Hematopoietic multipotent progenitor cell treated with erythropoietin and hydrocortisone succinate and interleukin-3 and kit ligand, for 8 days (in vitro differentiated cells): ENCODE data around the gene EVI5L.

Experiments used
- DNase-seq: peaks from one replicate; pipeline ENCODE4 v3.0.0-alpha.2; 2015

The EVI5L gene

GRCh38 chr19:7903244-7904073 is 73.4 kb downstream of the EVI5L start, which contains the start of gene MAP2K7:
MAP2K7 (plus strand) TSS chr19:7903877; CDS start chr19:7903945, 68 bp downstream.
- peak; percentile 99 for DNase-seq

DNA sequence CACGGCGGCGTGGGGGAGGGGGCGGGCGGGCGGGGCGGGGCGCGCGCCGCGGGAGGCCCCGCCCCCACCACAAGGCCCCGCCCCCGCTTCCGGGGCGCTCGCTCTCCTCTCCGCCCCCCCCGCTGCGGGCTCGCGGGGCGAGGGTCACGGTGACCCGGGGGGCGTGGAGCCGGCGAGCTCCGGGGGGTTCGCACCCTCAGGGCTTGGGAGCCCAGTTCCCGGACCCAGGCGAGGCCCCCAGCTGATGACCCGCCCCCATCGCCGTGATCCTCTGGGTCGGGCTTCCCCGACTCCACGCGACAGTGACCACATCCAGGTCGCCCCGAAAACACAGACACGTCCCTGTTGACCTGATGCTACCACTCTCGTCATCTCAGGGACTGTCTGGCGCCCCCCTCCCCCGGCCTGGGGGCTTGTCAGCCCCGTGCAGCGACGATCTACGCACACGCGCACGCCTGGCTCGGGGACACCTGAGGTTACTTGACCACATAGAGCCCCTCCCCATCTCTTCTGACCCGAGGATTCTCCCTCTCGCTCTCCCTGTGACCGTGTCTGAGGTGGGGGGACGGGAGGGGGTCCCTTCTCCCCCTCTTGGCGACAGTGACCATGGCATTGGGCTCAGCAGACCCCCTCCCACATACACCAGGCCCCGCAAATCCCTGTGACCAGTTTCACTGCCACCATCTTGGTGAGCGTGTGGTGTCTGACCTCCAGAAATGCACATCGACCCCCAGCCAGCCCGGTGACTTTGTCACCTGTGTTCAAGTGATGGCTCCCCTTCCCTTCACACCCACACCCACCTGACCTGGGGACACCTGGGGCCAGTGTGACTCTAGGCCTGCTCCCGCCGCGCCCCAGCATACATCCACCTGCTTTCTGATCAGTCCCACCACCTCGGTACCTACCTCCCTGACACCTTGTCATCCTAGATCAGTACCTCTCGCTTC is 74.3 kb downstream of the EVI5L start:
- DNase-seq: peak; percentile 29

DNA sequence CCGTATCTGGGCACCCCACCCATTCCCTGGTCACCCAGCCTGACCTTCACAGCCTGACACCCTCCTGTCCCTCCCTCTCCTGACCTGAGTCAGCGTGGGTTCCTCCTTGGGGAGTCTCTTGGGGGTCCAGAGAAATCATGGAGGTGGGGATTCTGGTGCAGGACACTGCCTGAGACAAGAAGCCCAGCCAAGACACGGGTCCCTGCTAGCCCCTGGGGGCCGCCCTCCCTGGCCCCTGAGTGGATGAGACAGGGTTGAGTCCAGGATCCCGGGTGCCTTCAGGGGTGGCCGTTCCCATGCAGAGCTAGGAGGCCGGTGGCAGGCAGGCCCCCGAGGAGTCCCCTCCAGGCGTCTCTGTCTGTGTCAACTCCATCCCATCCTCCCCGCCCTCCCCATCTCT is 75.2 kb downstream of the EVI5L start:
- no peak for DNase-seq

DNA sequence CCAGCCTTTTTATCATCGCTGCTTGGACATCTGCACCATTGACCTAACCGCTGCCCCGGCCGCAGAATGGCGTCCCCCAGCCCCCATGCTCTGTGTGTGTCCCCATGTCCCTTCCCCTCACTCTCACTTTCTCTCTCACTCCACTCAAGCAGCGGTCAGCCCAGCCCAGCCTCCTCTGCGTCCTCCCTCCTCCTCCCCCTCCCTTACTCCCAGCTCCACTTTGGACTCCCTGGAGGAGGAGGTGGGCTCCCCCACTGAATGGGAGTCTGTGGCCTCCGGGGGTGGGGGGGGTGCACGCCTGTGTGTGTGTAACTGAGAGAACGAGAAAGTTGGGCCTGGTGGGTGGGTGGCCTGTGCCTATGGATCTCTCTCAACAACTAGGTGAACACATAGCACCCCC is 75.8 kb downstream of the EVI5L start:
- DNase-seq: no peak

GRCh38 chr19:7907122-7907521 is 77.1 kb downstream of the EVI5L start:
- no peak for DNase-seq

DNA sequence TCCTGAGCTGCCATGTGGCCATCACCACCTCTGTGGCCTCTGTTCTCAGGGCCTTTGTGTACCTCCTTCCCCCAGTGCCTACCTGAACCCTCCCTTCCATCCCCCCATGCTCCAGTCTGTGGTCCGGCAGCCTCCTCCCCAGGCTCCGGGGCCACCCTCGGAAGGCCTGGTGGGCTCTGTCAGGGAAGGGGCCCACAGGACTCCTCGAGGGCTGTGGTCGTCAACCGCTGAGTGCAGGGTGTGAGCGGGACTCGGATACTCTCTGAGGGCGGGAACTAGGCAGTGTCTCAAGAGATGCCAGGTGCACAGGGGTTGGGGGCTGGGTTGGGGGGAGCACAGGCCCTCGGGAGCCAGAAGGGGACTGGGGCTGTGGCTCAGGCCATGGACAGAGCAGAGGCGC is 77.5 kb downstream of the EVI5L start:
- DNase-seq: no peak

DNA sequence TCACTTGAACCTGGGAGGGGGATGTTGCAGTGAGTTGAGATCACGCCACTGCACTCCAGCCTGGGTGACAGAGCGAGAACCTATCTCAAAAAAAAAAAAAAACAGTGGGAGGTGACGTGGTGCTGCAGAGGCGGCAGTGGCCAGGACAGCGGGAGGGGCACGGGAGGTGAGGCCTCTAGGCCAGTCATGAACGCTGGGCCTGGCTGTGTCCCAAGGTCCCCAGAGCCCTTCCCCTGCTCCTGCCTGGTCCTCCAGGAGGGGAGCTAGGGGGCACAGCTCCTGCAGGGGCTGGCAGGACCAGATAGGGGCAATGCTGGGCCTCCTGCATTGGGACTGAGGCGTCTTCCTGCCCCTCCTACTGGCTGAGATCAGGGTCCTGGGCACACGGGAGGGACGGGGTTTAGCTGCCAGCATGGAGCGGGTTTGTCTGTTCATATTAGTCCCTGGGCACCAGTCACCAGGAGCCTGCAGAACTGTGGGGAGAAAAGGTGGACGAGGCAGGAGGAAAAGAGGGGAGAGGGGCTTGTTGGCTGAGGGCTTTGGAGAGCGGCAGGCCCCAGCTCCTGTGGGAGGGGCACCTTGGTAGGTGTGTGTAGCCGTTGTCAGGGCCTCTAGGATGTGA is 78.2 kb downstream of the EVI5L start:
- peak; percentile 42 for DNase-seq

DNA sequence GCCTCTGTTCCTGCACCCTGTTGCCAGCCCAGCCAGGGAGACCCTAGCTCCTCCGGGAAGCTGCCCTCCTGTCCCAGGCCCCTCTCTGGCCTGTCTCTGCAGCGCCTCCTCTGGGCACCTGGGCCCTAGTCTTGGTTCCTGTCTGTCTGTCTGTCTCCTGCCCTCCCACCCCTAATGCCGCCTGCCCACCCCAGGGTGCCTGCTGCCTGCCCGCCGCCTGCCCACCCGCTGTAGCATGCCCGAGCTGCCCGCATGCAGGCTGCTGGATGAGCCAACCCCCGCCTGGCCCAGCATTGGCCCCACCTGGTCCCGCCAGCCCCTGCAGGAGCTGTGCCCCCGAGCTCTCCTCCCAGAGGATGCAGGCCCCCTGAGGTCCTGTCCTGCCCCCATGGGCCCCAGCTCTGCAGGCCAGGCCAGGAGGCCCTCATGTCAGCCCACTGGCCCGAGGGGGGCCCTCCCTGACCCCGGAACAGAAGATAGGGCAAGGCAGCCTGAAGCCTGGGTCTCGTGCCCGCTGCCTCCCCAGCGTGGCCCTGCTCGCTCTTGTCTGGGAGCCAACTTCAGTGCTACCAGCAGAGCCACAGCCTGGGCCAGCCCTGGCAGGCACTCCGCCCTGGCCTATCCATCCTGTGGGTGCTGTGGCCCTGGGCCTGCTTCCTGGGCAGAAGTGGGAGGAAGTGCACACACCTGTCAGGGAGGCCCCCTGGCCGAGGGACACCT is 78.9 kb downstream of the EVI5L start:
- DNase-seq: no peak

DNA sequence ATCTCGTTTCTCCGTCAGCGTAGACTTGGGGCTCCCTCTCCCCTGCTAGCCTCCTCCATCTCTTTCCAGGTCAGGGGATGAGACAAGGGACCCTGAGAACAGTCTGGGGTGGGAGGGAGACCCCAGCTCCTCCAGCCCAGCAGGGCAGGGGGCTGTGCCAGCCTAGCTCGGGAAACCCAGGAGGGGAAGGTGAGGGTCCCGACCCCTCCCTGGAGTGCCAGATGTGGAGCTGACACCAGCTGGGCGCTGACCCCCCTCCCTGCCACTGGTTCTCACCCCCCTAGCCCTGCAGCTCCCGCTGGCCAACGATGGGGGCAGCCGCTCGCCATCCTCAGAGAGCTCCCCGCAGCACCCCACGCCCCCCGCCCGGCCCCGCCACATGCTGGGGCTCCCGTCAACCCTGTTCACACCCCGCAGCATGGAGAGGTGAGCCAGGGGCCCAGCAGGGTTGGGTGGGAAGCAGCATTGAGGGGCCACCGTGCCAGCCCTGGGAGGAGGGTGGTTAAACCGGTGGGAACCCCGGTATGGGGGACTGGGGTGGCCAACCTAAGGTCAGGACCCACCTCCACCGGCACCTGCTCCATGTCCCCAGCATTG is 79.6 kb downstream of the EVI5L start:
- DNase-seq: no peak

- no peak for DNase-seq
Measured at GRCh38 chr19:7910321-7911161, 80.5 kb downstream of the EVI5L start.

DNA sequence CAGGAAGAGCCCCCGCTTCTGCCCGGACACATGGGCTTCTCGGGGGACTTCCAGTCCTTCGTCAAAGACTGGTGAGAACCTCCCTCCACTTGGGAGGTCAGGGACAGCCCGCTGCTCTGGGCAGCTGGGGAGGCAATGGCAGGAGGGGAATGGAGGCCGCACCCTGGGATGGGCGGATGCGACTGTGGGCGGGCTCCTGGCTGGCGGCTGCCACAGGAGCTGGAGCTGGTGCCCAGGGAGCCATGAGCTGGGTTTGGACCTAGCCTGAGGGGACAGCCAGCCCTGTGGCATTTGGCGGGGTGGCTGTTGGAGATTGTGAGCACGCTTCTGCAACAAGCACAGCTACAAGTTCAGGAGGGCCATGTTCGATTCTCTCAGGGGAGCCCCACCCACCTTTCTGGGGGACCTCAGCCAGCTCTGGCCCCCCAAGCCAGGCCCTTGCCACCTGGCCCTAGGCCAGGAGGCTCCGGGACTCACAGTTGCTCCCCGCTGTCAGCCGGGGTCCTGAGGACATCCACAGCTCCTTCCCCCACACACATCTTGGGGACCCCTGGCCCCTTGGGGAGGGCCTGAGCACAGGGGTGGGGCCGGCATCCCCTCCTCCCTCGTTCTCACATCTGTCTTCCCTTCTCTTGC is 81.6 kb downstream of the EVI5L start:
- no peak for DNase-seq

DNA sequence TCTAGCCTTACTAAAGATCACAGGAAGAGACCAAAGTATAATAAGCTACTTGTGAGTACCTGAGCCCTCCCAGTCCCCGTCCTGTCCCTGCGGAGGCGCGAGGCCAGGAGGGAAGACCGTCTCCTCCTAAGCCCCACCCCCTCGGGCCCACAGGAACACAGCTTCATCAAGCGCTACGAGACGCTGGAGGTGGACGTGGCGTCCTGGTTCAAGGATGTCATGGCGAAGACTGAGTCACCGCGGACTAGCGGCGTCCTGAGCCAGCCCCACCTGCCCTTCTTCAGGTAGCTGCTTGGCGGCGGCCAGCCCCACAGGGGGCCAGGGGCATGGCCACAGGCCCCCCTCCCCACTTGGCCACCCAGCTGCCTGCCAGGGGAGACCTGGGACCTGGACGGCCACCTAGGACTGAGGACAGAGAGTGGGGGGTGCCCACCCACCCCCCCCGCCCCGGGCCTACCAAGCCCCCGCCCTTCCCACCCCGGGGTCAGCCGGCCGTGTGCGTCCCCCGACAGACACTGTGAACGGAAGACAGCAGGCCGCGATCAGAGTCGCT is 82.2 kb downstream of the EVI5L start:
- DNase-seq: no peak

DNA sequence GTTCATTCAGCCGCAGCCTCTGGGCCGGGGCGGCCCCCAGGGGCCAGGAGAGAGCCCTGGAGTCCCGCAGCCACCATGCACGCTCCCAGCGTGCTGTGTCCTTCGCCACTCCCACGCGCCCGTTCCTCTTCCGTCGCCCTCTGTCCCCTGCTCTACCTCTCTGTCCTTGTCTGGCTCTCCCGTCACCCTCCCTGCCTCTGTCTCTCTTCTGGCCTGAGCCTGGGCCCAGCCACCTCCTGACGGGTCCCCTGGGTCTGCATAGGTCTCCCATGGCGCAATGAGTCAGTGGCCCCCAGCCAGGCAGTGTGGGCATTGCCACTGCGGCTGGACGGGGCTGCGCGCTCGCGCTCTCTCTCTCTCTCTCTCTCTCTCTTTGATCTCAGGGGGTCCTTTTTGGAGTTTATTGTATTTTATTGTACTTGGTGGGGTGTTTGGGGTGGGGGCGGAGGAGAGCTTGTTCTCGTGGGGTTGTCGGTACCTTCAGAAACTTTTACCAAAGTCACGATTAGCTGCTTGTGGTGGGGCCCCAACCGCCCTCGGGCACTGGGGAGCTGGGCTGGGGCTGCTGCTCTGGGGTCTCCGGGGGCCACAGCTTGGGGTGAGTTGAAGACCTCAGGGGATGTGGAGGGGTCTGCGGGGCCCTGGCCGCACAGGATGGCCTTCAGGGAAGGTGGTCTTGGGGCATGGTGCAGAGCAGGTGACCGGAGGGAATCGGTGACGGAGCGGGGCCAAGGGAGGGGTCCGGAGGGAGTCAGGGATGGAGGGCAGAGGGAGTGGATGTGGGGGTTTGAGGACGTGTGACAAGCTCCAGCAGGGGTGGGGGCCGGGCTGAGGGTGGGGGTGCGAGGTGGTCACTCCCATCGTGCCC is 82.9 kb downstream of the EVI5L start:
- DNase-seq: no peak

DNA sequence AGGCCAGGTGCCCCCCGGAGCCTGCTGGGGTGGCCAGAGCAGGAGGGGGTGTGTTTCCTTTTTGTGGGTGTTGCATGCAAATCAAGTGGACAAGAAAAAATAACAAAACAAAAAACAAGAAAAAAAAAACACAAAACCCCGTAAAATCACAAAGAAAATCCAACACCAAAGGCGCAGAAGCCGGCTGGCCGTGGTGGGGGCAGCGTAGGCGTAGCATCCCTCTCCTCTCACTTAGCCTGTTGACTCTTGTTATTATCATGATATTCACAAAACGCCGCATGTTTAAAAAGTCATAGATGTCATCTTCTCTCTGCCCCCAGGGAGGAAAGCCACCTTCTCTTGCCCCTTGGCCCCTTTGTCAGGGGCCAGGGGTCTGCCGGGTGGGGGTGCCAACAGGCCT is 83.6 kb downstream of the EVI5L start:
- DNase-seq: no peak

DNA sequence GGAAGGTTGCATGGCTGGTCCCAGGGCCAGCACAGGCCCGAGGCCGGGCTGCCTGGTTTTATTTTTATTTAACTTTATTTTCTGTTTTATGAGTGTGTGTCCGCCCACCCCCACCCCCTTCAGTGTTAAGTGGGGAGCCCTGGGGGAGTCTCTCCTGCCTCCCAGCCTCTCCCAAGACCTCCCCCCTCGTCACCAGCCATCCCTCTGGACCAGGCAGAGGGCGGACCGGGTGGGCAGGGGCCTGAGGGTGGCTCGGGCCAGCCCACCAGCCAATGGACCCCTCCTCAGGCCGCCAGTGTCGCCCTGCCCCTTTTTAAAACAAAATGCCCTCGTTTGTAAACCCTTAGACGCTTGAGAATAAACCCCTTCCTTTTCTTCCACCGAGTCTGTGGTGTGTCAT is 84.1 kb downstream of the EVI5L start:
- DNase-seq: no peak
